GM10847 (cell line): ENCODE measurements around the gene NFU1.

Experiments
- POLR2A ChIP-seq: IDR thresholded peaks from 2 replicates; pipeline ENCODE4 v1.6.1; 2011; ENCODE audit not compliant: insufficient read length; ENCODE audit errors: extremely low read depth

NFU1 gene

DNA sequence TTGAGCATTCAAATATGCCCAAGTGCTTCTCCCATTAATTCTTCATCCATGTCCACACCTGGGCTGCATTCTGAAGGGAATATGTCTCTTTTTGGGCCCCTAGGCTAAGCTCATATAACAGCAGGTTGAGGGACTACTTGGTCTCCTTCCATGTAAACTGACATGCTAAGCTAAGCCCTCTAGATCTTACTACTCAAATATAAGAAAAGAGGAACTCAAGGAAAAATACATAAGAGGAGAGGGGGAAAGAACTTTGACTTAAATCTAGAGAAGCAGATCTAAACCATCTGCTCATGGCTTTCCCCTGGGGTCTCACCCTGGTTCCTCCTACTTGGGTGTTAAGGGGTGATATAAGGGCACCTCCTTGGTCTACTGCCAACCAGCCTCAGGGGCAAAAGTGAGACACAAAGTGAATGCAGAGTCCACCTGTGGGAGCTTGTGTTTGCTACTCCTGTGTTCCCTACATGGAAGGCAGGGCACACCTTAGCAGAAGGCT, 19.8 kb upstream of the NFU1 start:
- TF ChIP-seq POLR2A = no peak

DNA sequence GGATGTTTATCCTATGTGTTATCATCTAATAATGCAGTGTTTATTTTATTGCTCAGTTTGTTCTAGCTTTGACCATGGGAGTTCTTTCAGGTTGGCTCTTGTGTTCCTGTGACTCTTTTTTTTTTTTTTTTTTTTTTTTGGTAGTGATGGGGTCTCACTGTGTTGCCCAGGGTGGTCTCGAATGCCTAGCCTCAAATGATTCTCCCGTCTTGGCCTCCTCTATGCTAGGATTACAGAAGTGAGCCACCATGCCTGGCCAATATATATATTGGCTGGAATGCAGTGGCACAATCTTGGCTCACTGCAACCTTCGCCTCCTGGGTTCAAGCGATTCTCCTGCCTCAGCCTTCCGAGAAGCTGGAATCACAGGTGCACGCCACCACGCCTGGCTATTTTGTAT, 18.9 kb upstream of the NFU1 start:
- TF ChIP-seq POLR2A = no peak

- no peak for TF ChIP-seq POLR2A
These were observed 17.7 kb upstream of the NFU1 start for GRCh38 chr2:69454976-69455375.

GRCh38 chr2:69453475-69454129, 16.4 kb upstream of the NFU1 start:
- TF ChIP-seq POLR2A = no peak

- TF ChIP-seq POLR2A = no peak
These were observed 15.5 kb upstream of the NFU1 start for GRCh38 chr2:69452687-69453086.

DNA sequence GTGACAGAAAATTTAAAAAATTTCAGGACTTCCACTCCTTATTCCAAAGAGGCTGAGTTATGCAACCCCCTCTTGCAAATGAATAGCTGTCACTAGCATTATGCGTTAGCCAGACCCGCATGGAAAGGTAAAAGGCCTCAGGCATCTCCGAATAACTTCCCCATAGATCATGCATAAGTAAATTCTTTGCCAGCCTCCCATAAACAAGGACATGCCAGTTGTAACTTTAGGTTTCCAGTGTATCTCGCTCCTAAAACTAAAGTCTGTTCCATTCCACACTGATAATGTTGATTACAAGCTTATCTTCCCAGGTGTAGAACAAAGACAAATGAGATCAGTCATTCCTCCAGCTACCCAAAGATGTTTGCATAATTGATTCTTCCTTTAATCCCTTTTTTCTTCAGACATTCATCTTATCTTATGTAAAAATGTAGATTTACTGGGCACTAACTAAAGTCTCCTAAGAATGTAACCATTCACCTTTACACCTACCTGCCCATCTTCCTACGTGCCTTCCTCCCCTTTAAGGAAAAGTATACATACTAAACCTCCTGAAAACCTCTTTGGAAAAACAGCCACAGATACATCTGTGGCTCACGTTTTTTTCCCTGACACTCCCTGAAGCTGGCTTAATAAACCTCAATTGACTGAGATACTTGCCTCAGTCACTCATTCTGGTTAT, 13.6 kb upstream of the NFU1 start:
- TF ChIP-seq POLR2A = no peak

- no peak for TF ChIP-seq POLR2A
These were observed 12.7 kb upstream of the NFU1 start for GRCh38 chr2:69449906-69450305.

- no peak for TF ChIP-seq POLR2A
These were observed 1.3 kb upstream of the NFU1 start for GRCh38 chr2:69438580-69438979.

- no peak for TF ChIP-seq POLR2A
These were observed 518 bp upstream of the NFU1 start for GRCh38 chr2:69437751-69438154.

GRCh38 chr2:69436596-69436937, 668 bp downstream of the NFU1 start:
- TF ChIP-seq POLR2A = no peak

GRCh38 chr2:69434753-69435152, 2.5 kb downstream of the NFU1 start:
- TF ChIP-seq POLR2A = no peak

- TF ChIP-seq POLR2A = no peak
These were observed 7.6 kb downstream of the NFU1 start for GRCh38 chr2:69429491-69430183.

DNA sequence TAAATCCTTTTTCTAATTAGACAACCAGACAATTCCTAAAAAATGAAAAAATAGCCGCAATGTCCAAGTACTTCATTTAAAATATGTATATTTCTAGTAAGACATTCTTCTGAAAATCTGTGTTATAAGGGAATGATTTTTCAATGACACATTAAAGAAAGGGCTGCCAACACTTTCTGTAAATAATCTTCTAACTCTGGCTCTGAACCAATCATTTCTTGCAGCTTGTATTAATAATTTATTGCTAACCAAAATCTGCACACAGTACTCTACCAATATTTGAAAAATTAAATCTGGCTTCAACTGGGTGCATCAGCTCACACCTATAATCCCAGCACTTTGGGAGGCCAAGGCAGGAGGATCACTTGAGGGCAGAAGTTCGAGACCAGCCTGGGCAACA, 8.3 kb downstream of the NFU1 start:
- TF ChIP-seq POLR2A = no peak

GRCh38 chr2:69424419-69424818, 12.8 kb downstream of the NFU1 start:
- no peak for TF ChIP-seq POLR2A

DNA sequence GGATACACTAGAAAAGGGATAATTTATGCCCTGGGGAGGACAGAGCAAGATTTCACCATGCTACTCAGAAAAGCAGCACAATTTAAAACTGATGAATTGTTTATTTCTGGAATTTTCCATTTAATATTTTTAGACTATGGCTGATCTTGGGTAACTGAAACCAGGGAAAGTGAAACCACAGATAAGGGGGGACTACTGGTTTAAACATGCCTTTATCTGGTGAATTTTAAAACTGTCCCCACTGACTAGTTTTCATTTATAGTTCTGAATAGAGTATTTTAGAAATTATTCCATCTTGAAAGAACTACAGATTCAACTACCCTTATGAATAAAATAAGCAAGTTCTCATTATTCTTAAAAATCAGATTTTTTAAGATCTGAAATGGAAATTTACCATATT, 15.0 kb downstream of the NFU1 start:
- TF ChIP-seq POLR2A = no peak

- no peak for TF ChIP-seq POLR2A
These were observed 21.1 kb downstream of the NFU1 start for GRCh38 chr2:69416147-69416546.
